Parathyroid adenoma (tissue), 2 donors: ENCODE measurements around the gene GP5.

Source experiments
- H2AFZ ChIP-seq: fragments of 300-600 bp; sonication (generic); one replicate; pipeline ENCODE4 v1.7.0; 2017; ENCODE audit warnings: antibody characterized with exemption, mild to moderate bottlenecking
- H3K27ac ChIP-seq: fragments of 300-600 bp; sonication (generic); one replicate; pipeline ENCODE4 v1.7.0; 2017
- H3K27me3 ChIP-seq: fragments of 300-600 bp; sonication (generic); one replicate; pipeline ENCODE4 v1.7.0; 2017; ENCODE audit warnings: low read length; ENCODE audit not compliant: control insufficient read depth, insufficient read depth
- H3K36me3 ChIP-seq: fragments of 300-600 bp; sonication (generic); one replicate; pipeline ENCODE4 v1.7.0; 2017; ENCODE audit warnings: low read length; ENCODE audit not compliant: control insufficient read depth, insufficient read depth
- H3K4me1 ChIP-seq: fragments of 300-600 bp; sonication (generic); one replicate; pipeline ENCODE4 v1.7.0; 2017; ENCODE audit warnings: control low read depth
- H3K4me2 ChIP-seq: fragments of 300-600 bp; sonication (generic); one replicate; pipeline ENCODE4 v1.7.0; 2017; ENCODE audit warnings: low read length
- H3K4me3 ChIP-seq: fragments of 300-600 bp; sonication (generic); one replicate; pipeline ENCODE4 v1.7.0; 2017; ENCODE audit warnings: low read depth, low read length
- H3K79me2 ChIP-seq: fragments of 300-600 bp; sonication (generic); one replicate; pipeline ENCODE4 v1.7.0; 2017; ENCODE audit warnings: control low read depth
- H3K9ac ChIP-seq: fragments of 300-600 bp; sonication (generic); one replicate; pipeline ENCODE4 v1.7.0; 2017; ENCODE audit warnings: mild to moderate bottlenecking
- H3K9me3 ChIP-seq: fragments of 300-600 bp; sonication (generic); one replicate; pipeline ENCODE4 v1.7.0; 2017; ENCODE audit warnings: low read length; ENCODE audit not compliant: control insufficient read depth
- CTCF ChIP-seq: fragments of 300-600 bp; sonication (generic); IDR thresholded peaks from one replicate; pipeline ENCODE4 v1.7.0; 2017; ENCODE audit warnings: antibody characterized with exemption, mild to moderate bottlenecking
- donor health status: primary hyperparathyroidism.

Gene GP5

GRCh38 chr3:194389269-194389668, 9.8 kb downstream of the GP5 start:
- Histone ChIP-seq H3K36me3 (no peaks in the 10 kb centered on the region), H2AFZ (no peak overlapping the region), H3K4me2 (no peak overlapping the region), H3K9ac (no peak overlapping the region), H3K4me3 (no peak overlapping the region), H3K27me3 (no peaks in the 10 kb centered on the region), H3K4me1 (no peaks in the 10 kb centered on the region), H3K79me2 (no peaks in the 10 kb centered on the region), H3K9me3 (no peaks in the 10 kb centered on the region), H3K27ac (no peak overlapping the region)
- TF ChIP-seq CTCF, result no peak

- Histone ChIP-seq H3K4me2 (no peak overlapping the region), H3K9me3 (no peaks in the 10 kb centered on the region), H3K36me3 (no peaks in the 10 kb centered on the region), H3K79me2 (no peaks in the 10 kb centered on the region), H3K4me1 (no peaks in the 10 kb centered on the region), H3K9ac (no peak overlapping the region), H2AFZ (no peak overlapping the region), H3K27me3 (no peaks in the 10 kb centered on the region), H3K27ac (no peak overlapping the region), H3K4me3 (no peak overlapping the region)
- no peak for TF ChIP-seq CTCF
Measured at GRCh38 chr3:194387926-194388418, 11.1 kb downstream of the GP5 start.

- H3K9ac ChIP-seq, result no peak overlapping the region
- H3K4me2 ChIP-seq, result no peak overlapping the region
- no peaks in the 10 kb centered on the region for H3K4me1 ChIP-seq
Measured at GRCh38 chr3:194387276-194387675, 11.8 kb downstream of the GP5 start.

GRCh38 chr3:194386648-194387047, 12.4 kb downstream of the GP5 start:
- Histone ChIP-seq H3K4me1 (no peaks in the 10 kb centered on the region), H3K79me2 (no peaks in the 10 kb centered on the region), H3K9ac (no peak overlapping the region), H3K9me3 (no peaks in the 10 kb centered on the region), H3K4me2 (no peak overlapping the region), H3K36me3 (no peaks in the 10 kb centered on the region), H3K4me3 (no peak overlapping the region), H3K27me3 (no peaks in the 10 kb centered on the region), H2AFZ (no peak overlapping the region), H3K27ac (no peak overlapping the region)
- no peak for TF ChIP-seq CTCF

More at GRCh38 chr3:194387276-194387675, 11.8 kb downstream of the GP5 start:
- H3K36me3 ChIP-seq, result no peaks in the 10 kb centered on the region
- no peak for TF ChIP-seq CTCF
- H3K27me3 ChIP-seq, result no peaks in the 10 kb centered on the region
- no peaks in the 10 kb centered on the region for H3K79me2 ChIP-seq
- no peak overlapping the region for H3K4me3 ChIP-seq
- no peaks in the 10 kb centered on the region for H3K9me3 ChIP-seq
- no peak overlapping the region for H2AFZ ChIP-seq
- no peak overlapping the region for H3K27ac ChIP-seq

- H3K79me2 ChIP-seq, result no peaks in the 10 kb centered on the region
- no peak overlapping the region for H3K27ac ChIP-seq
- TF ChIP-seq CTCF, result no peak
- H3K9ac ChIP-seq, result no peak overlapping the region
- H3K4me3 ChIP-seq, result no peak overlapping the region
- no peak overlapping the region for H2AFZ ChIP-seq
- no peaks in the 10 kb centered on the region for H3K27me3 ChIP-seq
- H3K9me3 ChIP-seq, result no peaks in the 10 kb centered on the region
- H3K4me1 ChIP-seq, result no peaks in the 10 kb centered on the region
- H3K36me3 ChIP-seq, result no peaks in the 10 kb centered on the region
- H3K4me2 ChIP-seq, result no peak overlapping the region
Measured at GRCh38 chr3:194386066-194386465, 13.0 kb downstream of the GP5 start.
